Stimulated activated CD4-positive, alpha-beta T cell treated with anti-CD3 and anti-CD28 coated beads, Interleukin-4, amount 100 ng/mL, for 1 hour (primary cell): ENCODE measurements around the gene ACTR6.
A peak's percentile ranks its signal among the peaks of the same experiment; 100 is the strongest.
"Not testable (repeated sequence)": the region's sequence is repeated elsewhere in the genome, so short reads cannot be mapped to it uniquely, and the experiment has no call there.

ENCODE experiments used
- DNase-seq: peaks from one replicate; pipeline ENCODE4 v3.0.0-alpha.2; 2020

Gene ACTR6

DNA sequence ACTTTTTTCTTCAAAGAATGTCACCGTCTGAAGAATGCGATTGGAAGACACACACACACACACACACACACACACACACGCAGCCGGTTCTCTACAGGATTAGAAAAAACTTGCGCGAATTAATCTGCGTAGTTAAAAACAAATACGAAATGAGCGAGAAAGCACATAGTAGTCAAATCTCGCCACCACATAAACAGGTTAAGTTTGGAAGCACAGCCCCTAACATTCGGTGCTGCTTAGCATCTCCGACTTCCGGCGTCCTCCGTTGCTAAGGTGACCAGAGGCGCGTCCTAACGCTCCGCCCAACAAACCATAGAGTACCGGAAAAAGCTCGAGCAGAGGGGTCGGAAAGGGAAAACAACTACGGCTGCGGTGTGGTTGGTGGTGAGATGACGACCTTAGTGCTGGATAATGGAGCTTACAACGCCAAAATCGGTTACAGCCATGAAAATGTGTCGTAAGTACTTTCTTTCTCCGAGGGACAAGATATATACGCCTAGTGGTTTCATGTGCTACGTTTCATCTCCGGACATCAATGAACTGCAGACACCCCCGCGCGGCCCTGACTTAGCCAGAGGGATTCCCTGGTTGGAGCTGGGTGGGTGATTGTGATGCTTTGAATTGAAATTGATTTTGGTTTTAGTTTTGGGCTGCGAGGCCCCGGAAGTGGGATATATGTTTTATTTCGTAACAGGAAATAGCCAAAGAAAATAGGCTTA is at the start of gene ACTR6:
Gene ACTR6 (plus strand): TSS at position 353 of the 719 bp plus-strand sequence. CDS start 37 bp downstream, at position 390.
- DNase-seq, result peak; percentile 95

DNA sequence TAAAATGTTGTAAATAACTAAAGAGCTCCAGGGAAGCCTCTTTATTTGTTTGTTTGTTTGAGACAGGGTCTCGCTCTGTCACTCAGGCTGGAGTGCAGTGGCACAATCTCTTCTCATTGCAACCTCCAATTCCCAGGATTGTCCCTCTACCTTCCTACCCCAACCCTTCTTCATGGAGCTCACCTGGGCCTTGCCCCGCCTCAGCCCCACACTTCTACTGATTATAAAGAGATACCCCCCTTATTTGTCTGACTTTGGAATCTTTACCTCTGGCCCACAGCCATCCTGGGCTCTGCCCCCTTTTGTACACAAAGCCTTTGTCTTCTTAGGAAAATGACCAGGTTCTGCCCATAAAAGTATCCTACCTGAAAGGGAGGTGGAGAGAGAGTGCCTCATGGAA is 48.8 kb upstream of the ACTR6 start:
- DNase-seq, result no peak

DNA sequence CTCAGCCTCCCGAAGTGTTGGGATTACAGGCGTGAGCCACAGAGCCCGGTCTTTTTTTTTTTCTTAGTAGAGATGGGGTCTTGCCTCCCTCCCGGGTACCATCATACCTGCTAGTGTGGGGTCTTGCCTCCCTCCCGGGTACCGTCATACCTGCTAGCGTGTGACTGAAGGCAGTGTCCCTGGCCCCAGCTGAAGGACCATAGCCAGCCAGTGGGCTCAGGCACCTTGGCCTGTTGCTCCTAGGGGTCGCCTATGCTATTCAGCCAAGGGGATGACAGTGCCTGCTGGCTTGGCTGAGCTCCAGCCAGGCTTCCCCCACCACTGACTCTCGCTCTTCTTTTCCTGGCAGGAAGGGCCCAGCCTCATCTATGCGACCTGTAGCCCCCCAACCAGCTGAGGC is 47.5 kb upstream of the ACTR6 start:
- no peak for DNase-seq

DNA sequence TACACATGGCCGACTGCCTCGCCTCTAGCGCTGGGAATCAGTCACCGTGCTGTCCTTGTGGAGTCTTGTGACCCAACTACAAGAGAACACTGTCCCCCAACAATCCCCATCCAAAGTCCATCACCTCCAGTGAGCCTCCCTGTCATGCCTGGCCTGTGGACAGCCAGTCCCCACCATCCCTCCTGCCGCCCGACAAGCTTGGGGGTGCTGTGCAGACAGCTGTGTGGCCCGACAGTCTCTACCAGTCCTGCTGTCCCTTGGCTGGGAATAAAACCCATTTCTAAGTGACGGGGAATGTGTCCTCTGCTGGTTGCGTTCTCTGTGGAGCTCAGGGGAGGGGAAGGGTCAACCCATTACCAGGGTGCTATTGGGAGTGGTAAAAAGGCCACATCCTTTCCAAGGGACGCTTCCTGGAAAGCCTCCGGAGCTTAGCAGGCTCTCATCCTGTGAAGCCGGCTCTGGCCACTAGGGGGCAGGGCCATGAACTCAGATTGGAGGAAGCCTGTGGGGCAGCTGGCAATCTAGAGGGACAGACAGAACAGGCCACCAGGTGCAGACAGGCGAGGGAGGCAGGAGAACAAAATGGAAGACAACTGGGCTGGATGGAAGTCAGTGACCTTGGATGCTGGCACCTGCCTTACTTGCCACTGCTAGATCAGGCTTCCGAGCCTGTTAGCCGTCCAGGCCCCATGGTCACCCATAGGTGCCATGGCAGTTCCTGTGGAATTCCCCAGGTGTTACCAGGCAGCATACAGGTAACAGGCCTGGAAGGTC is 46.0 kb upstream of the ACTR6 start:
- peak; percentile 76 for DNase-seq

DNA sequence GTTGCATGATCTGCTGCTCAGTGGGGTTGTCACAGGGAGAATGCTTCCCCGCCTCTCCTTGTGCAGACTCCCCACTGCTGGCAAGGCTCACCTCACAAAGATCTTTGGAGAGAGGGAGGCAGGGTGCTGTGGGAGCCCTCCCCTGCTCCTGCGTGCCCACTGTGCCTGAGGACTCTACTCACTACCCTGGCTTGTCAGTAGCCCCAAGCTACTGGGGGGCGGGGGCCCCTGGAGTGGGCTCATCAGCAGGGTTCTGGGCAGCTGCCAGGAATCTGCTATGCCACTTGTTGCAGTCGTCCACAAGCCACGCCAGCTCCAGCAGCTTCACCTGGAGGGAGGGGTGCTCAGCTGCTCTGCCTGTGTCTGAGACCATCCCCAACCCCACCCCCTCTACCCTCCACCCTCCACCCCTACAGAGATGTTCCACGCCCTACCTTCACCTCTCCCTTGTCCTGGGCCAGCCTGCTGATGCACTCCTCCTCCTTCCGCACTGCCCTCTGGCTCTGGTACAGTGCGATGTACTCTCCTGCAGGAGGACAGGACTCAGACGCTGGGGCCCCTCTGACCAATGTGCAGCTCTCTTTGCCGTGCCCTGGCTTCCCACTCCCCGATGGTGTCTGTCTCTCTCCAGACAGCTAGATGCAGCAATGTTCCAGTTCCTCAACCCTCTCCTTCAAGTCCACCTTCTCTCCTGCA is 43.7 kb upstream of the ACTR6 start:
- DNase-seq, result no peak

DNA sequence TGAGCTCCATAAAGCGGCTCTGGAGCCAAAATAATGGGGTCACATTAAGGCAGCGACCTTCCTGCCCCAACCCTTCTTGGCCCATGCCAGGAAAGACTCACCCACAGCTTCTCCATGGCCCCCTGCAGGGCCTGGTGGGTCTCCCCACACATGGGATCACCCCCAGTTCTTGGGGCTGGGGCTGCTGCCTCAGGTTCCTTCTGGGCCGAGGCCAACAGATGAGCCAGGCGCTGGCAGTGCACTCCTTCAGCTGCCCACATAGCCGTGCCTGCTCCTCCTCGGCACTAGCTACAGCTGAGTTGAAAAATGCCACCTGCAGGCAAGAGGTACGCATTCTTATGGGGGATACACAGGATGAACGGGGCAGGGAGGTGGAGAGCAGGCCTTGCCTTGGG is 43.2 kb upstream of the ACTR6 start:
- no peak for DNase-seq

DNA sequence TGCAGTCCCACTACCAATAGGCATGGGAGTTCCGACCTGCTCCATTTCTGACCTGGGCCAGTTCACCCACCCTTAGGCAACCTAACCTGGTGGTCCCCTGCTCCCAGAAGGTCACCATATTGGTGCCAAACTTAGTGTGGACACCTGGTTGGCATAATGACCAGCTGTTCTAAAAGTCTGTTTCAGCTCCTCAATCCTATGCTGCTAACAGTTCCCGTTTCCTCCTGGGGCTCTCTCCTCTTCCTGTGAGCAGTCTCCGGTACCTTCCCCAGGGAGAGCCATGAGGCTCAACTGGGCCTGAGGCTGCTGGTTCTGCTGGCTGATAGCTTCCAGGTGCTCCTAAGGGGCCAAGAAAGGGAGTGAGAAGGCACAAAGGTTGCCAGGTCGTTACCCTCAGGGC is 42.1 kb upstream of the ACTR6 start:
- DNase-seq, result no peak

DNA sequence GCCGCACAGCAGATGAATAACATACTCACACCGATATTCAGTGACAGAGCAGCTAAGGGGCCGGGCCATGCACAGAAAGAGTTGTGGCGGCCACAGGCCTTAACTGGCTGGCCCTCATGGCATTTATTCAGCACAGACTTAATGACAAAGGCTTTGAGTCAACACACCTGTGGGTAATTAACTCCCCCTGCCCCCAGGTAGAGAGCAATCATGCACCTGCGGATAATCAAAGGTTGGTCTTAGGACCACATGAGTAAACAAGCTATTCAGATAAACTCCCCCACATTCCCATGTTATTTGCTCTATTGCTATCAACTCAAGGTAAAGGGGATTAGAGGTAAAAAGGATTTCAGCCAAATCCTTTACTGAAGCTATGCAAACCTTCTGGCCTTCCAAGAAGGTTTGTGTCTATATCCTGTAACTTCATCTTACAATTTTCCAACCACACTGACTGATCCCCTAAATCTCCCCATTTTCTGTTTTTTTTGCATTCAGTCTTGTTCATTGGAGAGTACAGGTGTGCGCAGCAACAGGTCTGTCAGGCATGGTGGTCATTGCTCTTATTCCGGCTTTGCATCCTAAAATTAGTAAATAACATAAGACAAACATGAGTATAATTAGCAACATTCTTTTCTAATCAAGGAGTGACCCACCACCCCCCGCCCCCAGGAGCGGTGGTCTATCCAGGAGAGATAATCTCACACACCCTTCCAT is 41.1 kb upstream of the ACTR6 start:
- DNase-seq, result no peak

DNA sequence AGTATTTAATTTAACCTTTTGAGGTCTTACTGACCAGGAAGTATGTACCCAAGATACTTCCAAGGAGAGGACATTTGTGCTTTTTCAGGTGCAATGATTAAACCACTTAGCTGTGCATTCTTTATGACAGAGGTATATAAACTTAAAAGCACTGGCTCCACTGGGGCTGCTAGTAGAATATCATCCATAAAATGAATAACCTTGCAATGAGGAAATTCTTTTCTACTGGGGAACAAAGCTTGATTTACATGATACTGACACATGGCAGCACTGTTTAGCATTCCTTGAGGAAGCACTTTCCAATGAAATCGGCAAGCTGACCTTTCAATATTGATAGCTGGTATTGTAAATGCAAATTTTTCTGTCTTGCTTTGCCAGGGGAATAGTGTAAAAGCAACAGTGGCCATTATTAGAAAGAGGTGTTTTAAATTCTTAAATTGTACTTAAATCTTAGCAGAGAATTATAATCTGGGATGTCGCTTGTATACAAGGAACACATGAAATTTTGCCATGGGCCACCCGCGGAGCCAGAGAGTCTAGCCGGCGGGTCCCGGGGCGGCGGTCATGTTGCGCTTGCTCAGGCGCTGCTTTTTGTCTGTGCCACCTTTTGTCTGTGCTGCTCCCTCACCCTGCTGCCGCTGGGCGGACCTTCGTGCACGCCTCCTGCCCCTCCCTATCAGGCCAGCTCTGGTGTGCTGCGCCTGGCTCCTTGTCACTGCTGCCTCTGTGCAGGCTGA is 37.0 kb upstream of the ACTR6 start:
- DNase-seq, result peak; percentile 71

DNA sequence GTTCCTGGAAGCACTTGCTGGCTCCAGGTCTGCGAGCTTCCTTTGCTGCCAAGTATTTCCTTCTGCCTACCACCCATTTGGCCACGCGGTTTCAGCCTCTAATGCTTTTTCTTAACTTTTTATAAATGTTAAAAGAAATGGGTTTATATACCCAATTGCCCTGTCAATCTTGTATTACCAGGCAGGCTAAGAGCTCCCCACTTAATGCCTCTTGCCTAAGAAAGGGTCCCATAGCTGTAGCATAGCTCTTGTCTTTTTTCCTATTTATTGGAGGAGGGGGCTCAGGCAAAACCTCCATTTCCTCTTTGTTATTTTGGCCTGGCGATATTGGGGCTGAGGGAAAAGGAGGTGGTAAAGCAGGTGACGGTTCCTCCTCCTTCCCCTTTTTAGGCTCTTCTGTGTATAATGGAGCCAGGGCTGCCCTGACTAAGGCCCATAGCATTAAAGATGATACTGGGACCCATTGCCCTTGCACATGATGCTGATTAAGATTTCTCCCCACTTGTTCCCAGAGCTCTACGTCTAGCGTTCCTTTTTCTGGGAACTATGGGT is 36.4 kb upstream of the ACTR6 start:
- no peak for DNase-seq

DNA sequence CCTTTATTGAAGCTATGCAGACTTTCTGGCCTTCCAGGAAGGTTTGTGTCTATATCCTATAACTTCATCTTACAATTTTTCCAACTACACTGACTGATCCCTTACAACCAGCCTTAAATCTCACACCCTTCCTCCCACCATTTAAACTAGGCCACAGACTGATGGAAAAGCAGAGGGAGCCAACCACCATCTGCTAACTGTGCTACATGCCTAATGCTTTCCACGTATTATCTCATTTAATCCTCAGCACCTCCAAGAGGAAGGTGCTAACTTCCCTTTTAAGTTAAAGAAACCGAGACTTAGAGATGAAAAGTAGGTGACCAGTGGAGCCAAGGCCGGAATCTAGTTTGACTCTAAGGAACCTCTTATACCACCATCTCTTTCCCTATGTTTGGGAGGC is 35.3 kb upstream of the ACTR6 start:
- no peak for DNase-seq

DNA sequence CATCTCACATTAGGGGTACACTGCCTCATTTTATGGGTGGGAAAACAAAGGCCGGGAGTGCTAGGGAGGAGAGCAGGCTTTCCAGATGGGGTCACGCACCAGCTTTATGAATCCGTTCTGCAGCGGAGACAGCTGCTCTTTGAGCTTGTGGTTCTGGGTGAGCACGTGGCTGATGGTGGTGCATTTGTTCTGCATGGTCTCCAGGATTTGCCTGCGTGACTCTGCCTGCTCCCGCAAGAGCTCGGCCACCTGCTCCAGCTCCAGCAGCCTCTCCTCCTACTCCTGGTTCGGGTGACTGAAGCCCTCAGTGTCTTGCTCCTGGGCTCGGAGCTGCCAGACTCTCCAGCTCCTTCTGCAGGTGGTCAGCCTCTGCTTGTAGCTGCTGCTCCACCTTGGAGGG is 34.4 kb upstream of the ACTR6 start:
- no peak for DNase-seq

DNA sequence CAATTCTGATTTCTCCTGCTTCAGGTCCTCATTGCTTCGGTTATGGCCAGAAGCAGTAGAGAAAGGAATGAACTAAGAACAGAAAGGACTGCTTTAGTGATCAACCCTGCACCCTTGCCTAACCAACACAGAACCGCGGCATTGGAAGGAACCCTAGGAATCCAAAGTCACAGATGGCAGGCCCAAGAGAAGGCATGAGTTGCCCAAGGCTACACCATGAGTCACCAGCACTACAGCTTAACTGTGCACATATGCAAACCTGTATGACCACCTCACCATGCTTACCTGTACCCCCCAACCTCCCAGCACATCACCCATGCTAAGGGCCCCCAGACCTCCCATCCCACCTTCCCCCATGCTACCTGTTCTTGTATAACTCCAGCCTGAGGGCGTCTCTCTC is 32.1 kb upstream of the ACTR6 start:
- no peak for DNase-seq

DNA sequence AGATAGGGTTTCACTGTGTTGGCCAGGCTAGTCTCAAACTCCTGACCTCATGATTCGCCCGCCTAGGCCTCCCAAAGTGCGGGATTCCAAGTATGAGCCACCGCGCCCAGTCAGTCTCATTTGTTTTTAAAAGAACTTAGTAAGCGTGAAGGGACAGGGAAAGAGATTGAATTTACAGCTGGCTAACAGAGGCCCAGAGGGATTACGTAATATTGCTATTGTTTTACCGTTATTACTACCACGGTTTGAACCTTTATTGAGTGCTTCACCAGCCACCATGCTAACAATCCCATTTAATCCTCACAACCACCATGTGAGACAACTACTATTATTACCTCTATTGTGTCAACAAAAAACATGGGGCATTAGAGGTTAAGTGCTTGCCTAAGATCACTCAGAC is 31.3 kb upstream of the ACTR6 start:
- DNase-seq, result no peak

DNA sequence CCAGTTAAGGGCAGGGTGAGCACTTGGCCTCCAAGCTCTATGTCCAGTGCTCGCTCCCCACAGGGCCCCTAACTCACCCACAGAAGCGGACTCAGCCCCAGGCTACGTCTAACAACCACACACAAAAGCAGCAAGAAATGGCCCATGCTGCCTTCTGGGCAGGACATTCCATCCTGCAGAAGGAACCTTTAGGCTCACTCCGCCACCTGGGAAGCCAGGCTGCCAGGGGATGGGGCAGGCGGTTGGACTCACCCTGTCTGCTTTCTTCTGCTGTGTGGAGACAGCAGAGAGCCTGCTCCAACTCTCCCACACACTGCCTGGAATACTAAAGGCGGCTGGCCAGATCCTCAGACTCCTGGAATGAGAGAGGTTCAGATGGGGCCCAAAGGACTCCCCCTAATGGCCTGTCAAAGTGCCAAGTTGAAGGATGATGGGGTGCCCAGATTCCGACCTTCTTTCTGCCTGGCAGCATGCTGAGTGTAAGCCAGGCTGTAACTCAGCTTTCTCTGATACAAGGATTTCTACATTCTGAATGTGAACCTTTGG is 30.2 kb upstream of the ACTR6 start:
- DNase-seq, result no peak

DNA sequence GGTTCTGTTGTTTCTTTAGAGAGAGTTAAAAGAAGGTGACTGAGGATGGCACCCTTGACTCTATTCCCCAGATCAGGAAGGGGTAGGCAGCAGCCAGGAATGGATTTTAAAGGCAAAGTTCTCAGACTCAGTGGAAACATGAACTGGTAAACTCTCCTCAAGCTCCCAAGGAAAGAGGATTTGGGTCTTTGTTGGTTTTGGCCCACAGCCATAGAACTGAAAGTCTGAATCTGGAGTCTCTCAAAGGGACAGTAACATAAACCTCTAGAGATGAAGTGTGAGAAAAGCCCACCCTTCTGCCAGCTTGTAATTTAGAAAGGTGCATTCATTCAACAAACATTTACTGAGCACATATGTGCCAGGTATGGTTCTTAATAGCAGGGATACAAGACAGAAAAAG is 29.4 kb upstream of the ACTR6 start:
- no peak for DNase-seq

DNA sequence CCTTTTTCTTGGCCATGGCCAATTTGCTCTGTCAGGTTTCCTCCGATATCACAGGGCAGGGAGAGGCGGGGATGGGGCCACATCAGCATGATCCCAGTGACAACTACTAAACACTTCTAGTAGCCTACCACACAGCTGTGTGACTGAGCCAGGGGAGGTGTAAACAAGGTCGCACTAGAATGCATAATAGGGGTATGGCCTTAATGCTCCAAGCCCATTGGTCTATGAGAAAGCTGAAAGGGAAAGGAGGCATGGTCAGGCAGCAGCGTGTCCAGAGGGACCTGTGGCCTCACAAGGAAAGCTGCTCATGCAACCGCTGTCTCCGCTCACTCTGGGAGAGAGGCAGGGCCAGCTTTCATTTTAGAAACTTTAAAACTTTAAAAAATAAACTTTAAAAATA is 27.5 kb upstream of the ACTR6 start:
- DNase-seq, result no peak

DNA sequence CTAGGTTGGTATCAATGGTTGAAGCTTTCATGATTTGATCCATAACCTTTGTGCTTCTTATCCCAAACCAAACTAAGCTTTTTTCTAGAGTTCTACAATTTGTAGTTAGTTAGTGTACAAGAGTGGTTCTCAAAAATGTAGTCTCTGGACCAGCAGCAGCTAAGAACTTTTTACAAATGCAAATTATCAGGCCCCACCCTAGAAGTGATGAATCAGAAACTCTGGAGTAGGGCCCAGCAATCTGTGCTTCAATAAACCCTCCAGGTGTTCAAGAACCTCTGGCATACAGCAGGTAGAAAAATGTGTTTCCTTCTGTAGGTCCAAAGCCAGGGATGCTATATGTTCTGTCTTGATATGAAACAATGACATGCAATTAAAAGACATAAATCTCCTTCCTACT is 26.1 kb upstream of the ACTR6 start:
- DNase-seq, result no peak

DNA sequence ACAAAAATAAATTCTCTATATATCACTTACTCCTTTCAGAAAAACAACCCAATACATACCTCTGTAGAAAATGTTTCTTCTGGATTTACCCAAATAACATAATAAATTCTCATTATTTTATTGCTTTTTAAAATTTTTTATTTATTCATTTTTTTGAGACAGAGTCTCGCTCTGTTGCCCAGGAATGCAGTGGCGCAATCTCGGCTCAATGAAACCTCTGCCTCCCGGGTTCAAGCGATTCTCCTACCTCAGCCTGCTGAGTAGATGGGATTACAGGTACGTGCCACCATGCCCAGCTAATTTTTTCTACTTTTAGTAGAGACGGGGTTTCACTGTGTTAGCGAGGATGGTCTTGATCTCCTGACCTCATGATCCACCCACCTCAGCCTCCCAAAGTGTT is 24.1 kb upstream of the ACTR6 start:
- not testable (repeated sequence) for DNase-seq

DNA sequence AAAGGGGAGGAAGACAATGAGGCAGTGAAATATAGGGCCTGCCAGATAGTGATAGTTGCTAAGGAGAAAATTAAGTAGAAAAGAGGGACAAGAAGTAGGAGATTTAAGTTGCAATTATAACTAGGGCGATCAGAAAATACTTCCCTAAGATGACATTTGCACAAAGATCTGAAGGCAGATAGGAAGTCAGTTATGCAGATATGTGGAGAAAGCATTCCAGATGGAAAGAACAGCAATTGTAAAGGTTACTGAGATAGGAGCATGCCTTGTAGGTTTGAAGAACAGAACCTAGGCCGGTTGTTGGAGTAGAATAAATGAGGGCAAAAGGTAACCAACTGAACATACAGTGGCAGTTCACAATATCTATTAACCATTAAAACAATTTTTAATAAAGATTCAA is 21.4 kb upstream of the ACTR6 start:
- DNase-seq, result no peak

DNA sequence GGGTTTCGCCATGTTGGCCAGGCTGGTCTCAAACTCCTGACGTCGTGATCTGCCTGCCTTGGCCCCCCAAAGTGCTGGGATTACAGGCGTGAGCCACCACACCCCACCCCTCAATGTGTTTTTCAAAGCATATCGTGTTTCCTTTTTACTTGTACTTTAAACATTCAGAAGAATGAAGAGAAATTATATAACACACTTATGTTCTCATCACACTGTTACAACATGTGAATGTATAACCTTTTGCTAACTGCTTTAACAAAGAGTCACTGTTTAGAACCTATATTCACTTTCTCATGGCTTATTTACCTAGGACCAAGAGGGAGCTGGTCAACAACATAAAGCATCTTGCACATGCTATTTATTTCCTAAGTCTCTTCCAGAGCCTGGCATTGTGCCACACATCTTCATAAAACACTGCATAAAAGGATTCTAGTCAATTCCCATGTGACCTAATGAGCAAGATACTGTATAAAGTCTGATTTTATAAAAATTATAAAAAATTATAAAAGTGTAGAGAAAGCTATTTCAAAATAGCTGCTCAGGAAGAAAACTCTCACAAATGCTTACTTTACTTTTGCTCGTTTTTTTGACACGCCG is 16.0 kb upstream of the ACTR6 start:
- no peak for DNase-seq
